Activated naive CD4-positive, alpha-beta T cell treated with anti-CD3 and anti-CD28 coated beads, Interleukin-2, amount 10 ng/mL, durations not matched to agents 7 days and 5 days (primary cell): ENCODE data around the gene USP6NL.

Source experiments
- CTCF ChIA-PET: fragments of 350-600 bp; sonication (Branson Sonifier 250); formaldehyde crosslinking; loops from one replicate; lab custom pipeline; 2021; ENCODE audit warnings: antibody characterized with exemption; lab: Charles Lee
- DNase-seq: peaks from one replicate; pipeline ENCODE4 v3.0.0-alpha.2; 2020
- H3K27ac Mint-ChIP-seq: one replicate; pipeline ENCODE4 v1.8.0; 2021; ENCODE audit warnings: mild to moderate bottlenecking, moderate library complexity, mixed read lengths
- H3K27me3 Mint-ChIP-seq: one replicate; pipeline ENCODE4 v1.8.0; 2021; ENCODE audit warnings: mild to moderate bottlenecking, mixed read lengths
- H3K36me3 Mint-ChIP-seq: one replicate; pipeline ENCODE4 v1.8.0; 2021; ENCODE audit warnings: mixed read lengths
- H3K4me1 Mint-ChIP-seq: one replicate; pipeline ENCODE4 v1.8.0; 2021; ENCODE audit warnings: mixed read lengths
- H3K4me3 Mint-ChIP-seq: one replicate; pipeline ENCODE4 v1.8.0; 2021; ENCODE audit warnings: mild to moderate bottlenecking, moderate library complexity, mixed read lengths
- H3K9me3 Mint-ChIP-seq: one replicate; pipeline ENCODE4 v1.8.0; 2021; ENCODE audit warnings: mixed read lengths

The USP6NL gene

GRCh38 chr10:11407939-11408338 is 203.5 kb downstream of the USP6NL start:
- peak; percentile 45 for DNase-seq
- CTCF ChIA-PET = interaction anchor here (1.1 kb wide), 1 partner anchor 20 kb away, joined by 3 read pairs; no protein-coding TSS in a partner anchor

GRCh38 chr10:11406746-11407145 is 204.7 kb downstream of the USP6NL start:
- Mint-ChIP-seq H3K36me3 (peaks cover 30% of the 10 kb centered on the region), H3K4me1 (peaks cover 57% of the 10 kb centered on the region), H3K27ac (no peak overlapping the region), H3K27me3 (peaks cover 6% of the 10 kb centered on the region), H3K4me3 (no peak overlapping the region), H3K9me3 (peaks cover 24% of the 10 kb centered on the region)
- CTCF ChIA-PET = no interaction called here
- DNase-seq = no peak

More at GRCh38 chr10:11407939-11408338, 203.5 kb downstream of the USP6NL start:
- peaks cover 24% of the 10 kb centered on the region for H3K9me3 Mint-ChIP-seq
- no peak overlapping the region for H3K4me3 Mint-ChIP-seq
- peaks cover 29% of the 10 kb centered on the region for H3K36me3 Mint-ChIP-seq
- peaks cover 46% of the 10 kb centered on the region for H3K4me1 Mint-ChIP-seq
- peaks cover 11% of the 10 kb centered on the region for H3K27me3 Mint-ChIP-seq
- H3K27ac Mint-ChIP-seq = peak overlapping the region; percentile 37

- DNase-seq = no peak
- no peak overlapping the region for H3K4me3 Mint-ChIP-seq
- peaks cover 24% of the 10 kb centered on the region for H3K9me3 Mint-ChIP-seq
- CTCF ChIA-PET = no interaction called here
- peak overlapping the region; percentile 42 for H3K27ac Mint-ChIP-seq
- peaks cover 75% of the 10 kb centered on the region for H3K4me1 Mint-ChIP-seq
- peaks cover 6% of the 10 kb centered on the region for H3K27me3 Mint-ChIP-seq
- peaks cover 30% of the 10 kb centered on the region for H3K36me3 Mint-ChIP-seq
Observed at GRCh38 chr10:11404901-11405300, 206.5 kb downstream of the USP6NL start.
